Activated naive CD4-positive, alpha-beta T cell treated with anti-CD3 and anti-CD28 coated beads, Interleukin-2, amount 50 U/mL, for 24 hours (primary cell): Measurements from ENCODE around the gene GPR27.

Experiments used
- H3K27ac Mint-ChIP-seq: one replicate; pipeline ENCODE4 v1.8.0; 2021; ENCODE audit warnings: mild to moderate bottlenecking, mixed read lengths
- H3K27me3 Mint-ChIP-seq: one replicate; pipeline ENCODE4 v1.8.0; 2021; ENCODE audit warnings: mixed read lengths
- H3K36me3 Mint-ChIP-seq: one replicate; pipeline ENCODE4 v1.8.0; 2021; ENCODE audit warnings: mixed read lengths
- H3K4me1 Mint-ChIP-seq: one replicate; pipeline ENCODE4 v1.8.0; 2021; ENCODE audit warnings: mixed read lengths
- H3K4me3 Mint-ChIP-seq: one replicate; pipeline ENCODE4 v1.8.0; 2021; ENCODE audit warnings: mild to moderate bottlenecking, mixed read lengths
- H3K9me3 Mint-ChIP-seq: one replicate; pipeline ENCODE4 v1.8.0; 2021; ENCODE audit warnings: mixed read lengths

GPR27 gene

GRCh38 chr3:71753701-71754609, at the start of gene GPR27:
GPR27 (plus strand) TSS chr3:71753855; CDS start chr3:71754050, 195 bp downstream.
- Mint-ChIP-seq H3K9me3 (no peaks in the 10 kb centered on the region), H3K27ac (no peak within 1 kb of the TSS), H3K27me3 (peaks cover 36% of the 10 kb centered on the region), H3K36me3 (peaks cover 5% of the 10 kb centered on the region), H3K4me3 (peak within 1 kb of the TSS; percentile 69), H3K4me1 (peaks cover 7% of the 10 kb centered on the region)

GRCh38 chr3:71704915-71705314, 48.7 kb upstream of the GPR27 start:
- H3K36me3 Mint-ChIP-seq = peaks cover 4% of the 10 kb centered on the region
- no peaks in the 10 kb centered on the region for H3K27me3 Mint-ChIP-seq
- no peaks in the 10 kb centered on the region for H3K9me3 Mint-ChIP-seq
- H3K27ac Mint-ChIP-seq = no peak overlapping the region
- H3K4me3 Mint-ChIP-seq = no peak overlapping the region
- peaks cover 72% of the 10 kb centered on the region for H3K4me1 Mint-ChIP-seq

- H3K27me3 Mint-ChIP-seq = no peaks in the 10 kb centered on the region
- peaks cover 78% of the 10 kb centered on the region for H3K4me1 Mint-ChIP-seq
- H3K9me3 Mint-ChIP-seq = no peaks in the 10 kb centered on the region
- H3K36me3 Mint-ChIP-seq = peaks cover 4% of the 10 kb centered on the region
- peak overlapping the region; percentile 35 for H3K27ac Mint-ChIP-seq
- H3K4me3 Mint-ChIP-seq = no peak overlapping the region
Observed at GRCh38 chr3:71705681-71706080, 48.0 kb upstream of the GPR27 start.

- H3K27ac Mint-ChIP-seq = no peak overlapping the region
- H3K4me1 Mint-ChIP-seq = peaks cover 77% of the 10 kb centered on the region
- no peaks in the 10 kb centered on the region for H3K9me3 Mint-ChIP-seq
- no peak overlapping the region for H3K4me3 Mint-ChIP-seq
- peaks cover 4% of the 10 kb centered on the region for H3K36me3 Mint-ChIP-seq
- H3K27me3 Mint-ChIP-seq = no peaks in the 10 kb centered on the region
Observed at GRCh38 chr3:71707595-71707994, 46.1 kb upstream of the GPR27 start.

- Mint-ChIP-seq H3K27ac (no peak overlapping the region), H3K4me1 (peaks cover 77% of the 10 kb centered on the region), H3K36me3 (peaks cover 4% of the 10 kb centered on the region), H3K27me3 (no peaks in the 10 kb centered on the region), H3K4me3 (no peak overlapping the region), H3K9me3 (no peaks in the 10 kb centered on the region)
Observed at GRCh38 chr3:71708476-71709105, 45.1 kb upstream of the GPR27 start.

- Mint-ChIP-seq H3K27ac (peak overlapping the region; percentile 86), H3K36me3 (peaks cover 4% of the 10 kb centered on the region), H3K9me3 (no peaks in the 10 kb centered on the region), H3K27me3 (no peaks in the 10 kb centered on the region), H3K4me3 (no peak overlapping the region), H3K4me1 (peaks cover 80% of the 10 kb centered on the region)
Observed at GRCh38 chr3:71709908-71710511, 43.6 kb upstream of the GPR27 start.

- Mint-ChIP-seq H3K9me3 (no peaks in the 10 kb centered on the region), H3K4me1 (peaks cover 78% of the 10 kb centered on the region), H3K27ac (peak overlapping the region; percentile 5), H3K4me3 (no peak overlapping the region), H3K36me3 (peaks cover 2% of the 10 kb centered on the region), H3K27me3 (no peaks in the 10 kb centered on the region)
Observed at GRCh38 chr3:71710906-71711494, 42.7 kb upstream of the GPR27 start.

- Mint-ChIP-seq H3K9me3 (no peaks in the 10 kb centered on the region), H3K4me1 (peaks cover 88% of the 10 kb centered on the region), H3K36me3 (no peaks in the 10 kb centered on the region), H3K4me3 (no peak overlapping the region), H3K27ac (no peak overlapping the region), H3K27me3 (no peaks in the 10 kb centered on the region)
Observed at GRCh38 chr3:71713041-71713440, 40.6 kb upstream of the GPR27 start.

GRCh38 chr3:71714595-71714994, 39.1 kb upstream of the GPR27 start:
- Mint-ChIP-seq H3K27me3 (no peaks in the 10 kb centered on the region), H3K9me3 (no peaks in the 10 kb centered on the region), H3K36me3 (peaks cover 2% of the 10 kb centered on the region), H3K4me1 (peaks cover 95% of the 10 kb centered on the region), H3K4me3 (no peak overlapping the region), H3K27ac (peak overlapping the region; percentile 25)

- H3K9me3 Mint-ChIP-seq = no peaks in the 10 kb centered on the region
- no peaks in the 10 kb centered on the region for H3K27me3 Mint-ChIP-seq
- H3K36me3 Mint-ChIP-seq = peaks cover 7% of the 10 kb centered on the region
- peaks cover 92% of the 10 kb centered on the region for H3K4me1 Mint-ChIP-seq
- peak overlapping the region; percentile 8 for H3K27ac Mint-ChIP-seq
- H3K4me3 Mint-ChIP-seq = no peak overlapping the region
Observed at GRCh38 chr3:71718072-71718471, 35.6 kb upstream of the GPR27 start.

- Mint-ChIP-seq H3K4me1 (peaks cover 82% of the 10 kb centered on the region), H3K9me3 (no peaks in the 10 kb centered on the region), H3K36me3 (peaks cover 7% of the 10 kb centered on the region), H3K4me3 (peak overlapping the region; percentile 61), H3K27ac (peak overlapping the region; percentile 95), H3K27me3 (no peaks in the 10 kb centered on the region)
Observed at GRCh38 chr3:71721002-71721401, 32.7 kb upstream of the GPR27 start.

- Mint-ChIP-seq H3K36me3 (peaks cover 7% of the 10 kb centered on the region), H3K9me3 (no peaks in the 10 kb centered on the region), H3K27me3 (no peaks in the 10 kb centered on the region), H3K4me3 (peak overlapping the region; percentile 61), H3K4me1 (peaks cover 83% of the 10 kb centered on the region), H3K27ac (peak overlapping the region; percentile 98)
Observed at GRCh38 chr3:71721651-71722157, 32.0 kb upstream of the GPR27 start.

GRCh38 chr3:71722693-71723092, 31.0 kb upstream of the GPR27 start:
- Mint-ChIP-seq H3K27me3 (no peaks in the 10 kb centered on the region), H3K27ac (peak overlapping the region; percentile 98), H3K4me3 (peak overlapping the region; percentile 92), H3K4me1 (peaks cover 78% of the 10 kb centered on the region), H3K9me3 (no peaks in the 10 kb centered on the region), H3K36me3 (peaks cover 7% of the 10 kb centered on the region)

GRCh38 chr3:71723452-71724170, 30.0 kb upstream of the GPR27 start:
- Mint-ChIP-seq H3K27ac (peak overlapping the region; percentile 98), H3K4me3 (peak overlapping the region; percentile 92), H3K27me3 (no peaks in the 10 kb centered on the region), H3K9me3 (no peaks in the 10 kb centered on the region), H3K36me3 (peaks cover 7% of the 10 kb centered on the region), H3K4me1 (peaks cover 73% of the 10 kb centered on the region)

- H3K9me3 Mint-ChIP-seq = no peaks in the 10 kb centered on the region
Observed at GRCh38 chr3:71724171-71724453, 29.5 kb upstream of the GPR27 start.

More at GRCh38 chr3:71724171-71724453, 29.5 kb upstream of the GPR27 start:
- Mint-ChIP-seq H3K4me1 (peaks cover 73% of the 10 kb centered on the region), H3K36me3 (peaks cover 7% of the 10 kb centered on the region), H3K27ac (peak overlapping the region; percentile 98), H3K27me3 (no peaks in the 10 kb centered on the region), H3K4me3 (peak overlapping the region; percentile 92)
